HCT116 (cell line): ENCODE results near the gene GUK1. TPM values are rescaled to one million over a fixed set of nuclear protein-coding genes. Genes with fewer than 3 reads are reported as not detected.

Experiments
- ATAC-seq: fragments of 200-7000 bp; cut with Tn5 transposase; 2 replicates; pipeline ENCODE4 v1.9.1; 2020; ENCODE audit warnings: mild to moderate bottlenecking, moderate library complexity
- BruUV-seq: library from RNA; stranded (reverse); fragments of 400-500 nt; replicated peaks from 2 replicates; lab custom pipeline; 2021; lab: Mats Ljungman, UMichigan
- CTCF ChIA-PET: fragments of 300-600 bp; sonication (Branson Sonifier 250); formaldehyde crosslinking; loops from one replicate; lab custom pipeline; 2021; ENCODE audit warnings: antibody characterized with exemption; lab: Charles Lee
- POLR2A ChIA-PET: fragments of 300-600, 350-600 bp; sonication (Branson Sonifier 250); formaldehyde crosslinking; loops from one replicate; lab custom pipeline; 2021; ENCODE audit warnings: antibody characterized with exemption; lab: Charles Lee
- RAD21 ChIA-PET, 2 experiments: fragments of 300-600 bp; sonication (Branson Sonifier 250); formaldehyde crosslinking; loops; one replicate each; lab custom pipeline; 2023; ENCODE audit warnings: low total read pairs in 2 of 2; ENCODE audit not compliant: uncharacterized antibody in 2 of 2, unreplicated experiment in 2 of 2, low non-redundant PET in 1 of 2; lab: Charles Lee
- DNase-seq: peaks from one replicate; pipeline ENCODE4 v3.0.0-alpha.2; 2010; ENCODE audit warnings: low read depth, low spot score
- H2AFZ ChIP-seq: fragments of 200-600 bp; shearing (Covaris generic), sonication (generic); 2 replicates; pipeline ENCODE4 v1.6.1; 2017; ENCODE audit warnings: low read depth, mixed run types, mixed read lengths, antibody characterized with exemption, low read length; ENCODE audit not compliant: poor library complexity, severe bottlenecking
- H3K27ac ChIP-seq: 2 replicates; pipeline ENCODE4 v1.5.1; 2012; ENCODE audit warnings: low read depth, low read length
- H3K27me3 ChIP-seq: fragments of 200-600 bp; sonication (generic); 2 replicates; pipeline ENCODE4 v1.6.1; 2016; ENCODE audit warnings: mixed run types, low read length, mixed read lengths; ENCODE audit not compliant: insufficient read depth
- H3K36me3 ChIP-seq, 2 experiments: fragments of 200-500 bp in 1 of 2; fragments of 200-600 bp in 1 of 2; sonication (Bioruptor generic) in 1 of 2; sonication (generic) in 1 of 2; 2 replicates each; pipeline versions ENCODE4 v1.5.1 to v1.6.1; 2014 to 2016; ENCODE audit warnings: low read length in 2 of 2, inconsistent platforms in 1 of 2, mixed read lengths in 1 of 2, mixed run types in 1 of 2; ENCODE audit not compliant: insufficient read depth in 2 of 2, control insufficient read depth in 1 of 2
- H3K4me1 ChIP-seq, 2 experiments: fragments of 200-600 bp in 1 of 2; sonication (generic) in 1 of 2; 2 replicates each; pipeline versions ENCODE4 v1.5.1 to v1.6.1; 2012 to 2017; ENCODE audit warnings: low read length in 2 of 2, inconsistent platforms in 1 of 2, mild to moderate bottlenecking in 1 of 2, mixed read lengths in 1 of 2, mixed run types in 1 of 2, moderate library complexity in 1 of 2; ENCODE audit not compliant: insufficient read depth in 2 of 2, control insufficient read depth in 1 of 2
- H3K4me2 ChIP-seq: fragments of 200-600 bp; sonication (generic); 2 replicates; pipeline ENCODE4 v1.6.1; 2017; ENCODE audit warnings: mixed run types, low read length, mixed read lengths
- H3K4me3 ChIP-seq, 2 experiments: fragments of 200-600 bp in 1 of 2; sonication (generic) in 1 of 2; replicated peaks in 1 of 2; 2 replicates each; pipeline ENCODE4 v1.5.1; 2011 to 2016; ENCODE audit warnings: low read length in 2 of 2, control low read depth in 1 of 2, low read depth in 1 of 2, mild to moderate bottlenecking in 1 of 2, mixed read lengths in 1 of 2, mixed run types in 1 of 2
- H3K79me2 ChIP-seq: fragments of 200-600 bp; sonication (generic); 2 replicates; pipeline ENCODE4 v1.6.1; 2017; ENCODE audit warnings: mild to moderate bottlenecking, mixed run types, low read length, moderate library complexity, mixed read lengths; ENCODE audit not compliant: insufficient read depth
- H3K9ac ChIP-seq: fragments of 200-600 bp; sonication (generic); 2 replicates; pipeline ENCODE4 v1.6.1; 2016; ENCODE audit warnings: low read length, mixed read lengths
- H3K9me2 ChIP-seq: fragments of 200-600 bp; sonication (generic), shearing (Covaris generic); 2 replicates; pipeline ENCODE4 v1.6.1; 2017; ENCODE audit warnings: mixed run types, mild to moderate bottlenecking, moderate library complexity; ENCODE audit not compliant: insufficient read depth
- H3K9me3 ChIP-seq, 2 experiments: fragments of 200-500 bp in 1 of 2; fragments of 200-600 bp in 1 of 2; sonication (Bioruptor generic) in 1 of 2; sonication (generic) in 1 of 2; 2 replicates each; pipeline ENCODE4 v1.6.1; 2014 to 2017; ENCODE audit warnings: low read length in 2 of 2, mixed read lengths in 2 of 2, inconsistent platforms in 1 of 2, low read depth in 1 of 2, mild to moderate bottlenecking in 1 of 2, mixed run types in 1 of 2, moderate library complexity in 1 of 2; ENCODE audit not compliant: control insufficient read depth in 1 of 2, insufficient read depth in 1 of 2
- H4K20me1 ChIP-seq: fragments of 200-600 bp; sonication (generic), shearing (Covaris generic); 2 replicates; pipeline ENCODE4 v1.6.1; 2017; ENCODE audit warnings: mixed run types, mild to moderate bottlenecking, moderate library complexity; ENCODE audit not compliant: insufficient read depth
- ATF3 ChIP-seq: IDR thresholded peaks from 2 replicates; pipeline ENCODE4 v1.6.1; 2012
- CEBPB ChIP-seq: IDR thresholded peaks from 2 replicates; pipeline ENCODE4 v1.6.1; 2012; ENCODE audit warnings: low read depth
- CTCF ChIP-seq, 3 experiments: fragments of 200-600 bp in 1 of 3; sonication (generic) in 1 of 3; IDR thresholded peaks in 2 of 3; conservative IDR thresholded peaks in 1 of 3; 2 replicates each; pipeline ENCODE4 v1.5.1; 2012 to 2017; ENCODE audit warnings: low read depth in 2 of 3, low read length in 2 of 3, antibody characterized with exemption in 1 of 3, borderline replicate concordance in 1 of 3, control low read depth in 1 of 3, mild to moderate bottlenecking in 1 of 3, mixed read lengths in 1 of 3, mixed run types in 1 of 3, moderate library complexity in 1 of 3; ENCODE audit not compliant: insufficient read depth in 1 of 3
- EGR1 ChIP-seq: IDR thresholded peaks from 2 replicates; pipeline ENCODE4 v1.6.1; 2012; ENCODE audit warnings: low read depth
- ELF1 ChIP-seq: IDR thresholded peaks from 2 replicates; pipeline ENCODE4 v1.6.1; 2012; ENCODE audit warnings: low read depth, borderline replicate concordance
- EZH2phosphoT487 ChIP-seq: fragments of 200-600 bp; IDR thresholded peaks from 2 replicates; pipeline ENCODE4 v1.6.1; 2018; ENCODE audit warnings: antibody characterized with exemption, borderline replicate concordance
- FOSL1 ChIP-seq: IDR thresholded peaks from 2 replicates; pipeline ENCODE4 v1.6.1; 2012; ENCODE audit warnings: low read depth
- MAX ChIP-seq: IDR thresholded peaks from 2 replicates; pipeline ENCODE4 v1.6.1; 2012
- POLR2A ChIP-seq: IDR thresholded peaks from 2 replicates; pipeline ENCODE4 v1.7.0; 2011; ENCODE audit warnings: borderline replicate concordance; ENCODE audit not compliant: insufficient read depth, insufficient read length; ENCODE audit errors: extremely low read depth
- POLR2AphosphoS5 ChIP-seq: IDR thresholded peaks from 2 replicates; pipeline ENCODE4 v1.6.1; 2011; ENCODE audit warnings: mild to moderate bottlenecking, low read depth, low read length, moderate library complexity
- RAD21 ChIP-seq: IDR thresholded peaks from 2 replicates; pipeline ENCODE4 v1.6.1; 2012; ENCODE audit warnings: low read depth, mild to moderate bottlenecking
- REST ChIP-seq: IDR thresholded peaks from 2 replicates; pipeline ENCODE4 v1.6.1; 2012; ENCODE audit warnings: low read depth
- SIN3A ChIP-seq: IDR thresholded peaks from 2 replicates; pipeline ENCODE4 v1.6.1; 2012; ENCODE audit warnings: low read depth
- SRF ChIP-seq: IDR thresholded peaks from 2 replicates; pipeline ENCODE4 v1.6.1; 2012; ENCODE audit warnings: low read depth
- YY1 ChIP-seq: IDR thresholded peaks from 2 replicates; pipeline ENCODE4 v1.6.1; 2011; ENCODE audit warnings: low read length, low read depth, moderate library complexity, mild to moderate bottlenecking; ENCODE audit not compliant: insufficient replicate concordance; ENCODE audit errors: extremely low read depth
- ZBTB33 ChIP-seq: IDR thresholded peaks from 2 replicates; pipeline ENCODE4 v1.6.1; 2011; ENCODE audit warnings: mild to moderate bottlenecking, low read length, moderate library complexity; ENCODE audit not compliant: insufficient replicate concordance; ENCODE audit errors: extremely low read depth
- ZFX ChIP-seq: fragments of 450-650 bp; IDR thresholded peaks from 2 replicates; pipeline ENCODE4 v1.6.1; 2017
- ZNF274 ChIP-seq: fragments of 200-500 bp; sonication (Bioruptor generic); IDR thresholded peaks from 2 replicates; pipeline ENCODE4 v1.6.1; 2014; ENCODE audit warnings: mild to moderate bottlenecking, low read depth, low read length, inconsistent platforms
- intact Hi-C: fragments of 100-400 bp; cut with micrococcal nuclease; formaldehyde crosslinking; loops from 2 replicates; pipeline ENCODE4 v1.10.0; 2022
- total RNA-seq: library from RNA; stranded (reverse); gene quantifications from one replicate; pipeline ENCODE4 v1.2.1, GENCODE V29; 2021; ENCODE audit not compliant: unreplicated experiment

The GUK1 gene
- total RNA-seq, 1 experiment from 2014 or later, result 145 TPM

- H3K27ac ChIP-seq, result no peak overlapping the region
- intact Hi-C loops, result no loop called here
- H3K79me2 ChIP-seq, result peaks cover 100% of the 10 kb centered on the region
- H3K9me3 ChIP-seq, result peaks cover 10 to 19% of the 10 kb centered on the region in 2 experiments; a peak in 2 of 4 replicates
- H3K36me3 ChIP-seq, result peaks cover 15 to 77% of the 10 kb centered on the region in 2 experiments
- peaks cover 31% of the 10 kb centered on the region; the same call in 1 of the 2 replicates for H4K20me1 ChIP-seq
- no peaks in the 10 kb centered on the region; a peak in 1 of 4 replicates for H3K4me1 ChIP-seq
- CTCF ChIA-PET, result no interaction called here
- RAD21 ChIA-PET, result no interaction called here
- H3K9me2 ChIP-seq, result no peaks in the 10 kb centered on the region
- DNase-seq (no peak), ATAC-seq (no peak)
- POLR2A ChIA-PET, result no interaction called here
- no peak overlapping the region for H2AFZ ChIP-seq
- no peaks in the 10 kb centered on the region for H3K27me3 ChIP-seq
- BruUV-seq, result no TSS peak
- TF ChIP-seq ZNF274 (no peak), MAX (no peak), YY1 (no peak), SIN3A (no peak), POLR2A (no peak), FOSL1 (no peak), ZFX (no peak), ZBTB33 (no peak), POLR2AphosphoS5 (no peak), ELF1 (no peak), ATF3 (no peak), EZH2phosphoT487 (no peak), CTCF (IDR thresholded peaks at IDR 0.05 in 2 of 3, conservative IDR thresholded peaks at IDR 0.05 in 1 of 3; ENCODE audit: borderline replicate concordance in 1 of 3, insufficient read depth in 1 of 3, low read depth in 2 of 3, low read length in 2 of 3) (no peak), REST (no peak), SRF (no peak), RAD21 (no peak), CEBPB (no peak), EGR1 (no peak)
- H3K4me3 ChIP-seq, result no peak overlapping the region
- H3K9ac ChIP-seq, result no peak overlapping the region
- no peak overlapping the region for H3K4me2 ChIP-seq
Measured at GRCh38 chr1:228094432-228095016, 45.6 kb upstream of the GUK1 start.
